ENCODE results near the gene NKAIN2.

NKAIN2 gene

DNA sequence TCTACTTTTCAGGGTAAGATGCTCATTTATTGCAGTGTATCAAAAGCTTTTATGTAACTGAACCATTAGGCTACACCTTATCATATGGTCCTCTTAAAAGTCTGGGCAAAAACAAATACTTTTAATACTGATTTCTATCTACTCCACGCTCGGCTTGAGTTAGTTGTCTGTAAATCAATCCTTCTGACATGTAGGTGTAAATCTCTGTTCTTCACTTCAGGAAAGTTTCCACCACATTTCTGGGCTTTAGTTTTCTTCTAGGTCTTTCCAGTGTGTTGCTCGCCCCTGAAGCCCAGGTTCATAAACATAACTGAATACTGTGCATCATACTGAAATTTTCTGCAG lies 1069.4 kb downstream of the NKAIN2 start:
- Histone ChIP-seq H4K20me1 (ENCODE audit: low read depth, low read length) (no peaks in the 10 kb centered on the region), H3K27ac (ENCODE audit: low read depth, low read length) (no peak overlapping the region), H3K27me3 (ENCODE audit: low read length) (no peaks in the 10 kb centered on the region), H3K9me2 (replicated peaks; ENCODE audit: insufficient read depth, low read length) (no peaks in the 10 kb centered on the region), H3F3A (ENCODE audit: insufficient read depth) (no peaks in the 10 kb centered on the region), H3K4me3 (ENCODE audit: insufficient read depth, low read length, poor library complexity, severe bottlenecking) (no peak overlapping the region), H3K79me2 (ENCODE audit: insufficient read depth, low read length) (no peaks in the 10 kb centered on the region), H3K9me3 (ENCODE audit: insufficient read depth, low read length) (no peaks in the 10 kb centered on the region), H3K9ac (ENCODE audit: low read length) (no peak overlapping the region), H3K36me3 (ENCODE audit: low read length) (no peaks in the 10 kb centered on the region), H3K4me2 (ENCODE audit: low read depth, low read length, poor library complexity, severe bottlenecking) (no peak overlapping the region), H2AFZ (ENCODE audit: low read depth, low read length, severe bottlenecking) (no peak overlapping the region)
- no peak for TF ChIP-seq EZH2phosphoT487 (conservative IDR thresholded peaks at IDR 0.05; ENCODE audit: low read length)
- TF ChIP-seq, protein P1, sequence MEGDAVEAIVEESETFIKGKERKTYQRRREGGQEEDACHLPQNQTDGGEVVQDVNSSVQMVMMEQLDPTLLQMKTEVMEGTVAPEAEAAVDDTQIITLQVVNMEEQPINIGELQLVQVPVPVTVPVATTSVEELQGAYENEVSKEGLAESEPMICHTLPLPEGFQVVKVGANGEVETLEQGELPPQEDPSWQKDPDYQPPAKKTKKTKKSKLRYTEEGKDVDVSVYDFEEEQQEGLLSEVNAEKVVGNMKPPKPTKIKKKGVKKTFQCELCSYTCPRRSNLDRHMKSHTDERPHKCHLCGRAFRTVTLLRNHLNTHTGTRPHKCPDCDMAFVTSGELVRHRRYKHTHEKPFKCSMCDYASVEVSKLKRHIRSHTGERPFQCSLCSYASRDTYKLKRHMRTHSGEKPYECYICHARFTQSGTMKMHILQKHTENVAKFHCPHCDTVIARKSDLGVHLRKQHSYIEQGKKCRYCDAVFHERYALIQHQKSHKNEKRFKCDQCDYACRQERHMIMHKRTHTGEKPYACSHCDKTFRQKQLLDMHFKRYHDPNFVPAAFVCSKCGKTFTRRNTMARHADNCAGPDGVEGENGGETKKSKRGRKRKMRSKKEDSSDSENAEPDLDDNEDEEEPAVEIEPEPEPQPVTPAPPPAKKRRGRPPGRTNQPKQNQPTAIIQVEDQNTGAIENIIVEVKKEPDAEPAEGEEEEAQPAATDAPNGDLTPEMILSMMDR (IDR thresholded peaks at IDR 0.05; ENCODE audit: insufficient read depth, low read length, poor library complexity, severe bottlenecking), result no peak
